AG04450 (cell line): ENCODE data around the gene CFDP1. TPM values are rescaled to one million over a fixed set of nuclear protein-coding genes. Genes with fewer than 3 reads are reported as not detected.

Experiments used
- CTCF ChIA-PET: fragments of 300-600, 350-600 bp; formaldehyde crosslinking; extraction: SDS; loops from one replicate; lab custom pipeline; 2022; ENCODE audit warnings: antibody characterized with exemption, inconsistent platforms; lab: Charles Lee
- POLR2A ChIA-PET: fragments of 350-600 bp; formaldehyde crosslinking; extraction: SDS; loops from one replicate; lab custom pipeline; 2021; ENCODE audit warnings: antibody characterized with exemption, inconsistent platforms; lab: Yijun Ruan, JAX
- DNase-seq: peaks from one replicate; pipeline ENCODE4 v3.0.0-alpha.2; 2011; ENCODE audit warnings: low read depth, low spot score
- H3K27ac ChIP-seq: one replicate; pipeline ENCODE4 v1.5.1; 2012; ENCODE audit warnings: low read depth, low read length, control low read depth
- H3K27me3 ChIP-seq: one replicate; pipeline ENCODE4 v1.6.0; 2012; ENCODE audit warnings: low read length; ENCODE audit not compliant: control insufficient read depth, insufficient read depth
- H3K4me3 ChIP-seq: 2 replicates; pipeline ENCODE4 v1.5.1; 2011; ENCODE audit warnings: mild to moderate bottlenecking, low read depth, low read length, control low read depth
- H3K9me3 ChIP-seq: 2 replicates; pipeline ENCODE4 v1.5.1; 2012; ENCODE audit warnings: low read length; ENCODE audit not compliant: control insufficient read depth, insufficient read depth
- CTCF ChIP-seq: IDR thresholded peaks from 2 replicates; pipeline ENCODE4 v1.5.1; 2011; ENCODE audit warnings: low read depth, low read length, control low read depth, inconsistent platforms
- polyA plus RNA-seq: library from polyadenylated mRNA; depleted of rRNA; stranded (reverse); fragments of >200 nt; gene quantifications from 2 replicates; pipeline ENCODE4 v1.2.3, GENCODE V29; 2011

Gene CFDP1
- polyA plus RNA-seq, 1 experiment, result 81.6 TPM

- DNase-seq, result no peak
- Histone ChIP-seq H3K27me3 (no peaks in the 10 kb centered on the region), H3K4me3 (no peak overlapping the region), H3K27ac (no peak overlapping the region), H3K9me3 (no peaks in the 10 kb centered on the region)
- no peak for TF ChIP-seq CTCF
- CTCF ChIA-PET, result no interaction called here
- POLR2A ChIA-PET, result no interaction called here
These were observed 79.1 kb downstream of the CFDP1 start for GRCh38 chr16:75354170-75354569.

GRCh38 chr16:75351183-75351582, 82.1 kb downstream of the CFDP1 start:
- H3K4me3 ChIP-seq, result no peak overlapping the region
- ChIA-PET POLR2A (interaction anchor here (0.6 kb wide), 1 partner anchor 46 kb away, joined by 4 read pairs; no protein-coding TSS in a partner anchor), CTCF (interaction anchor here (0.6 to 1.0 kb wide), 3 partner anchors 34 to 152 kb away, joined by 3 read pairs; no protein-coding TSS in a partner anchor)
- no peak for TF ChIP-seq CTCF
- H3K27ac ChIP-seq, result no peak overlapping the region
- no peak for DNase-seq
- no peaks in the 10 kb centered on the region for H3K9me3 ChIP-seq
- no peaks in the 10 kb centered on the region for H3K27me3 ChIP-seq

GRCh38 chr16:75345711-75346110, 87.6 kb downstream of the CFDP1 start:
- no peak for DNase-seq
- no peak overlapping the region for H3K27ac ChIP-seq
- H3K4me3 ChIP-seq, result no peak overlapping the region
- POLR2A ChIA-PET, result no interaction called here
- no peaks in the 10 kb centered on the region for H3K9me3 ChIP-seq
- no peak for TF ChIP-seq CTCF
- no peaks in the 10 kb centered on the region for H3K27me3 ChIP-seq
- CTCF ChIA-PET, result no interaction called here

- H3K27me3 ChIP-seq, result no peaks in the 10 kb centered on the region
- no peak overlapping the region for H3K27ac ChIP-seq
- no peak for TF ChIP-seq CTCF
- H3K4me3 ChIP-seq, result no peak overlapping the region
- ChIA-PET CTCF (interaction anchor here (1.0 kb wide), 1 partner anchor 14 kb away, joined by 3 read pairs; no protein-coding TSS in a partner anchor), POLR2A (no interaction called here)
- no peak for DNase-seq
- H3K9me3 ChIP-seq, result no peaks in the 10 kb centered on the region
These were observed 89.4 kb downstream of the CFDP1 start for GRCh38 chr16:75343941-75344340.

- no peak for DNase-seq
- no peaks in the 10 kb centered on the region for H3K9me3 ChIP-seq
- H3K4me3 ChIP-seq, result no peak overlapping the region
- CTCF ChIA-PET, result interaction anchor here (0.5 to 1.0 kb wide), 3 partner anchors 15 to 167 kb away, joined by 3 to 4 read pairs (median 4); no protein-coding TSS in a partner anchor
- no peak for TF ChIP-seq CTCF
- H3K27ac ChIP-seq, result no peak overlapping the region
- POLR2A ChIA-PET, result no interaction called here
- no peaks in the 10 kb centered on the region for H3K27me3 ChIP-seq
These were observed 90.0 kb downstream of the CFDP1 start for GRCh38 chr16:75343286-75343685.
